Right lobe of liver (tissue), 6 donors: ENCODE measurements around the gene HELZ2. TPM values are rescaled to one million over a fixed set of nuclear protein-coding genes. Genes with fewer than 3 reads are reported as not detected.
A peak's percentile ranks its signal among the peaks of the same experiment; 100 is the strongest.

Experiments used
- ATAC-seq, 4 donors: fragments of 200-7000 bp; cut with Tn5 transposase; one replicate each; pipeline ENCODE4 v1.9.1; 2020; ENCODE audit warnings: mild to moderate bottlenecking in 4 of 4, moderate library complexity in 4 of 4
- DNase-seq, 3 donors: peaks; one replicate each; pipeline ENCODE4 v3.0.0-alpha.2; 2020
- H3K27ac ChIP-seq, 3 donors: fragments of 200-600 bp; one replicate each; pipeline ENCODE4 v1.8.0; 2022
- H3K27me3 ChIP-seq, 2 donors: fragments of 200-600 bp; one replicate each; pipeline ENCODE4 v1.8.0; 2022
- H3K36me3 ChIP-seq, 4 donors: fragments of 200-600 bp; sonication (generic) in 1 of 4; one replicate each; pipeline versions ENCODE4 v1.5.1 to v1.8.0; 2017 to 2022; ENCODE audit warnings: control low read depth in 1 of 4
- H3K4me1 ChIP-seq, 4 donors: fragments of 200-600 bp; sonication (generic) in 1 of 4; one replicate each; pipeline versions ENCODE4 v1.5.1 to v1.8.0; 2017 to 2022; ENCODE audit warnings: control low read depth in 1 of 4
- H3K4me3 ChIP-seq, 3 donors: fragments of 200-600 bp; one replicate each; pipeline ENCODE4 v1.8.0; 2022
- H3K9me3 ChIP-seq, 4 donors: fragments of 200-600 bp; sonication (generic) in 1 of 4; one replicate each; pipeline versions ENCODE4 v1.5.1 to v1.8.0; 2017 to 2022; ENCODE audit warnings: control low read depth in 1 of 4
- POLR2A ChIP-seq: fragments of 450-650 bp; IDR thresholded peaks from one replicate; pipeline ENCODE4 v1.6.1; 2017; ENCODE audit warnings: antibody characterized with exemption, mild to moderate bottlenecking
- WGBS: methylation state at CpG from one replicate; pipeline ENCODE4 v1.1.6; 2018; ENCODE audit warnings: low coverage, low lambda C conversion rate; ENCODE audit not compliant: insufficient coverage; ENCODE audit errors: missing lambda C conversion rate; 5-methylcytosine and 5-hydroxymethylcytosine counted together
- intact Hi-C, 2 donors: fragments of 100-400 bp; cut with DNase I; formaldehyde crosslinking; loops; one replicate each; pipeline versions ENCODE4 v1.11.2 to v1.14.1; 2022
- total RNA-seq, 6 experiments: library from RNA; depleted of rRNA in 2 of 6; stranded (reverse); fragments of >200 nt in 2 of 6; fragmentation: NEBNext Ultra II Directional in 3 of 6; extraction: Animal tissue kit (Norgen Biotek cat#: 25700) in 3 of 6; gene quantifications; one replicate each; pipeline versions ENCODE4 v1.1.0 to v1.2.4, GENCODE V29; 2016 to 2023
- TF ChIP-seq, protein P1 (sequence below), 4 donors: fragments of 200-600 bp in 3 of 4; fragments of 450-650 bp in 1 of 4; IDR thresholded peaks; one replicate each; pipeline versions ENCODE4 v1.5.1 to v1.8.0; 2016 to 2022; ENCODE audit warnings: antibody characterized with exemption in 4 of 4, mild to moderate bottlenecking in 2 of 4
- donor health status: DM: no; HTN: yes; CAD: no.
- donor health status: DM: no; HTN: no; CAD: no.
- donor health status: DM: no; HTN: no; CAD: no.
- donor health status: DM: no; HTN: yes; CAD: no.
- donor health status: DM: no; HTN: yes; CAD: no.

Gene HELZ2
- total RNA-seq, 6 experiments from 2014 or later, result 14.8 to 30.3 (median 24.1) TPM

- H3K4me3 ChIP-seq, result no peak overlapping the region
- no peak for DNase-seq
- intact Hi-C loops, result no loop called here
- no peak overlapping the region for H3K27ac ChIP-seq
- TF ChIP-seq POLR2A, result no peak
- TF ChIP-seq, protein P1, sequence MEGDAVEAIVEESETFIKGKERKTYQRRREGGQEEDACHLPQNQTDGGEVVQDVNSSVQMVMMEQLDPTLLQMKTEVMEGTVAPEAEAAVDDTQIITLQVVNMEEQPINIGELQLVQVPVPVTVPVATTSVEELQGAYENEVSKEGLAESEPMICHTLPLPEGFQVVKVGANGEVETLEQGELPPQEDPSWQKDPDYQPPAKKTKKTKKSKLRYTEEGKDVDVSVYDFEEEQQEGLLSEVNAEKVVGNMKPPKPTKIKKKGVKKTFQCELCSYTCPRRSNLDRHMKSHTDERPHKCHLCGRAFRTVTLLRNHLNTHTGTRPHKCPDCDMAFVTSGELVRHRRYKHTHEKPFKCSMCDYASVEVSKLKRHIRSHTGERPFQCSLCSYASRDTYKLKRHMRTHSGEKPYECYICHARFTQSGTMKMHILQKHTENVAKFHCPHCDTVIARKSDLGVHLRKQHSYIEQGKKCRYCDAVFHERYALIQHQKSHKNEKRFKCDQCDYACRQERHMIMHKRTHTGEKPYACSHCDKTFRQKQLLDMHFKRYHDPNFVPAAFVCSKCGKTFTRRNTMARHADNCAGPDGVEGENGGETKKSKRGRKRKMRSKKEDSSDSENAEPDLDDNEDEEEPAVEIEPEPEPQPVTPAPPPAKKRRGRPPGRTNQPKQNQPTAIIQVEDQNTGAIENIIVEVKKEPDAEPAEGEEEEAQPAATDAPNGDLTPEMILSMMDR (IDR thresholded peaks at IDR 0.05), result no peak
- no peaks in the 10 kb centered on the region for H3K27me3 ChIP-seq
- no peak for ATAC-seq
- H3K4me1 ChIP-seq, result no peaks in the 10 kb centered on the region
- peaks cover 0 to 22% (median 8%) of the 10 kb centered on the region in 4 donors for H3K36me3 ChIP-seq
- H3K9me3 ChIP-seq, result no peaks in the 10 kb centered on the region
- WGBS, result 87% methylated on average over 7 of the region's 23 CpGs
These were observed 17.1 kb downstream of the HELZ2 start for GRCh38 chr20:63556873-63557478.

GRCh38 chr20:63555661-63556381 lies 18.2 kb downstream of the HELZ2 start:
- Histone ChIP-seq H3K27me3 (no peaks in the 10 kb centered on the region), H3K36me3 (peaks cover 0 to 13% (median 5%) of the 10 kb centered on the region in 4 donors), H3K27ac (no peak overlapping the region), H3K4me1 (no peaks in the 10 kb centered on the region), H3K9me3 (no peaks in the 10 kb centered on the region), H3K4me3 (no peak overlapping the region)
- no peak for TF ChIP-seq POLR2A
- TF ChIP-seq, protein P1 (IDR thresholded peaks at IDR 0.05), result no peak
- no peak for DNase-seq
- intact Hi-C loops, result no loop called here
- WGBS, result no CpG with 5 or more reads among the region's 45 CpGs
- no peak for ATAC-seq

DNA sequence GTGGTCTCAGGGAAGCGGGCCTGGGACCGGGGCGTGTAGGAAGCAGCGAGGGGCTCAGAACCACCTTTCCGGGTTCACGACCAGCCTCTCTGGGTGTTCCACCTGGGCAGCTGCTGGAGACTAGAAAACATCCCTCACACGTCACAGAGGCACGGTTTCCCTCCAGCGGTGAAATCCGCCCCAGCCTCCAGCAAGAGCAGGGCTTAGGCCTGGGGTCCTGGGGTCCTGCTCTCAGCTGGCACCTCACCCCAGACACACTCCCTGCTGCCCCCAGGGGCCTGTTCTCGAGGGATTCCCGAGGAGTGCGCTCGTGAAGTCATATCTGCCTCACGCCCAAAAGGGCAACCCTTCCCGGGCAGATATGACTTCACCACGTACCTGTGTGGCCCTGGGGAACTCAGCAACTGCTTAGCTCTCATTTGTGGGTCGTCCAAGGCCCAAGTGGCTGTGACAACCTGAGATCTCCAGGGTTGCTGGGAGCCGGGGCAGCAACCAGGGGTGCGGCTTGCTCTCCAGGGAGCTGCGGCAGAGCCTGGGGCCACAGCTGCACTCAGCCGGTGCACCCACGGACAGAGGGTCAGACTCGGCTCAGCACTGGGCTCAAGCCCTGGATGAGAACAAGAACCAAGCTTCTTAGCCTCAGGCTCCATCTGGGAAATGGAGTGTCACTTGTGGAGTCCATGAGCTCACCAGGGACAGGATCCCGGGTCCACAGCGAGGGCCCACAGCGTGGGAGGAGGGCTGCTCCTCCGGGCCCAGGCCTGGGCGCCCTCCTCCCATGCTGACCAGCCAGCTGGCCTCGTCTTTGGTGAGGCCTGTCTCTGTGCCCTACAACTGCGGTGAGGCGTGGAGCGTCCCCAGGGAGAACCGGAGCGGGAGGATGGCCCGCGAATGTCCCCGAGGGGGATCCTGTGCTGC lies 19.4 kb downstream of the HELZ2 start:
- ATAC-seq (no peak), DNase-seq (no peak)
- intact Hi-C loops, result no loop called here
- TF ChIP-seq POLR2A, result no peak
- TF ChIP-seq, protein P1 (IDR thresholded peaks at IDR 0.05), result no peak
- Histone ChIP-seq H3K27ac (no peak overlapping the region), H3K9me3 (no peaks in the 10 kb centered on the region), H3K27me3 (no peaks in the 10 kb centered on the region), H3K4me1 (no peaks in the 10 kb centered on the region), H3K4me3 (no peak overlapping the region), H3K36me3 (peaks cover 0 to 3% (median 0%) of the 10 kb centered on the region in 4 donors)
- 33% methylated on average over 1 of the region's 38 CpGs for WGBS

DNA sequence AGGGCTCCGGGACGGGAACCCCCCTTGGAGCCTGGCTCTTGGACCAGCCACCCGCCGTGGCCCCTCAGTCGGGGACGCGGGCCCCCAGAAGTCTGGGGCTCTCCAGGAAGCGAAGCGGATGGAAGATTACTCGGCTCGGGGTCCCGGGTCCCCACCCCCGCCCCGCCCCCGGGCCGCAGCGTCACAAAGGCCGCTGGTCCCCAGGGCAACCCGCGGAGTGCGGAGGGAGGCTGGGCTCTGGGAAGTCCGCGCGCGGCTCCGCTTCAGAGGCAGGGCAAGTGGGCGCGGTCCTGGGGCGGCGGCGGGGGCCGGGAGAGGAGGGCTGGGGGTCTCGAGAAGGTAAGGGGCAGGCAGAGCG lies 20.1 kb downstream of the HELZ2 start, which contains the start of gene FNDC11:
Gene FNDC11 (plus strand): TSS at position 227 of the 358 bp plus-strand sequence. CDS start 1,505 bp downstream, outside the sequence.
- H3K36me3 ChIP-seq, result peaks cover 0 to 3% (median 0%) of the 10 kb centered on the region in 4 donors
- H3K9me3 ChIP-seq, result no peaks in the 10 kb centered on the region
- DNase-seq (no peak), ATAC-seq (peak; percentile 10 to 29 (median 18))
- TF ChIP-seq, protein P1 (IDR thresholded peaks at IDR 0.05), result no peak
- no peak for TF ChIP-seq POLR2A
- no peaks in the 10 kb centered on the region for H3K4me1 ChIP-seq
- intact Hi-C loops, result no loop called here
- WGBS, result 9% methylated on average over 12 of the region's 34 CpGs
- no peak within 1 kb of the TSS for H3K27ac ChIP-seq
- H3K27me3 ChIP-seq, result no peaks in the 10 kb centered on the region
- peak within 1 kb of the TSS; percentile 20 to 39 (median 37) for H3K4me3 ChIP-seq
